MCF 10A (cell line): Measurements from ENCODE around the gene DEPDC7. TPM values are rescaled to one million over a fixed set of nuclear protein-coding genes. Genes with fewer than 3 reads are reported as not detected.
"Not testable (repeated sequence)": the region's sequence is repeated elsewhere in the genome, so short reads cannot be mapped to it uniquely, and the experiment has no call there.

Experiments used
- BruUV-seq: library from RNA; stranded (reverse); fragments of 400-500 nt; replicated peaks from 2 replicates; lab custom pipeline; 2021; lab: Mats Ljungman, UMichigan
- CTCF ChIA-PET: fragments of 300-600 bp; sonication (Branson Sonifier 250); formaldehyde crosslinking; extraction: SDS; loops from one replicate; lab custom pipeline; 2021; ENCODE audit warnings: antibody characterized with exemption, inconsistent platforms; lab: Yijun Ruan, JAX
- POLR2A ChIA-PET: fragments of 300-600, 350-650 bp; sonication (Branson Sonifier 250); formaldehyde crosslinking; extraction: SDS; loops from one replicate; lab custom pipeline; 2020; ENCODE audit warnings: antibody characterized with exemption, inconsistent platforms; lab: Yijun Ruan, JAX
- DNase-seq: peaks from one replicate; pipeline ENCODE4 v3.0.0-alpha.2; 2018; ENCODE audit not compliant: unreplicated experiment
- H3K27ac Mint-ChIP-seq: one replicate; pipeline ENCODE4 v1.8.0; 2022; ENCODE audit warnings: mild to moderate bottlenecking, low read depth, mixed read lengths; ENCODE audit not compliant: unreplicated experiment
- H3K27me3 Mint-ChIP-seq: one replicate; pipeline ENCODE4 v1.8.0; 2022; ENCODE audit warnings: mixed read lengths; ENCODE audit not compliant: insufficient read depth, unreplicated experiment
- H3K36me3 Mint-ChIP-seq: one replicate; pipeline ENCODE4 v1.8.0; 2022; ENCODE audit warnings: mild to moderate bottlenecking, moderate library complexity, mixed read lengths; ENCODE audit not compliant: insufficient read depth, unreplicated experiment
- H3K4me1 Mint-ChIP-seq: one replicate; pipeline ENCODE4 v1.8.0; 2022; ENCODE audit warnings: mixed read lengths; ENCODE audit not compliant: insufficient read depth, unreplicated experiment
- H3K4me3 Mint-ChIP-seq: one replicate; pipeline ENCODE4 v1.8.0; 2022; ENCODE audit warnings: mild to moderate bottlenecking, moderate library complexity, mixed read lengths; ENCODE audit not compliant: unreplicated experiment
- H3K9me3 Mint-ChIP-seq: one replicate; pipeline ENCODE4 v1.8.0; 2022; ENCODE audit warnings: mixed read lengths; ENCODE audit not compliant: unreplicated experiment
- CTCF ChIP-seq: fragments of 200-600 bp; IDR thresholded peaks from one replicate; pipeline ENCODE4 v1.8.0; 2022; ENCODE audit warnings: antibody characterized with exemption, mild to moderate bottlenecking; ENCODE audit not compliant: unreplicated experiment
- intact Hi-C: fragments of 100-400 bp; cut with micrococcal nuclease; formaldehyde crosslinking; loops from 2 replicates; pipeline ENCODE4 v1.14.1; 2022
- total RNA-seq: library from RNA; stranded (reverse); gene quantifications from 2 replicates; pipeline ENCODE4 v1.2.3, GENCODE V29; 2022

DEPDC7 gene
- total RNA-seq, 1 experiment from 2014 or later, result 3.6 TPM

- DNase-seq, result no peak
- Mint-ChIP-seq H3K36me3 (peaks cover 12% of the 10 kb centered on the region), H3K4me1 (peaks cover 5% of the 10 kb centered on the region), H3K4me3 (no peak overlapping the region), H3K27me3 (no peaks in the 10 kb centered on the region), H3K27ac (no peak overlapping the region), H3K9me3 (no peaks in the 10 kb centered on the region)
- ChIA-PET POLR2A (interaction anchor here (1.3 to 5.5 kb wide), 2 partner anchors 12 to 18 kb away, joined by 3 to 44 read pairs; partner anchors contain the start of gene TCP11L1), CTCF (interaction anchor here (1.4 kb wide), 1 partner anchor 39 kb away, joined by 8 read pairs; no protein-coding TSS in a partner anchor)
- intact Hi-C loops, result no loop called here
- no TSS peak for BruUV-seq
- no peak for TF ChIP-seq CTCF
Observed at GRCh38 chr11:33027233-33027632, 11.6 kb downstream of the DEPDC7 start.

- DNase-seq, result no peak
- ChIA-PET CTCF (interaction anchor here (1.4 kb wide), 1 partner anchor 38 kb away, joined by 8 read pairs; no protein-coding TSS in a partner anchor), POLR2A (interaction anchor here (0.6 to 5.5 kb wide), 3 partner anchors 11 to 100 kb away, joined by 3 to 44 read pairs (median 3); partner anchors contain the start of gene TCP11L1)
- intact Hi-C loops, result no loop called here
- Mint-ChIP-seq H3K4me1 (peaks cover 5% of the 10 kb centered on the region), H3K27me3 (no peaks in the 10 kb centered on the region), H3K4me3 (no peak overlapping the region), H3K27ac (no peak overlapping the region), H3K9me3 (no peaks in the 10 kb centered on the region), H3K36me3 (peaks cover 12% of the 10 kb centered on the region)
- no TSS peak for BruUV-seq
- TF ChIP-seq CTCF, result no peak
Observed at GRCh38 chr11:33027846-33028536, 12.3 kb downstream of the DEPDC7 start.

- Mint-ChIP-seq H3K27me3 (no peaks in the 10 kb centered on the region), H3K36me3 (peaks cover 12% of the 10 kb centered on the region), H3K4me1 (peaks cover 5% of the 10 kb centered on the region), H3K4me3 (no peak overlapping the region), H3K9me3 (no peaks in the 10 kb centered on the region), H3K27ac (no peak overlapping the region)
- DNase-seq, result no peak
- no TSS peak for BruUV-seq
- CTCF ChIA-PET, result interaction anchor here (1.1 to 1.4 kb wide), 2 partner anchors 10 to 38 kb away, joined by 6 to 8 read pairs; no protein-coding TSS in a partner anchor
- POLR2A ChIA-PET, result interaction anchor here (5.5 kb wide), 1 partner anchor 11 kb away, joined by 44 read pairs; the partner anchor contains the start of gene TCP11L1
- no peak for TF ChIP-seq CTCF
- intact Hi-C loops, result no loop called here
Observed at GRCh38 chr11:33028537-33028914, 12.8 kb downstream of the DEPDC7 start.

- H3K27ac Mint-ChIP-seq, H3K9me3 Mint-ChIP-seq, DNase-seq, H3K27me3 Mint-ChIP-seq, H3K4me1 Mint-ChIP-seq, H3K4me3 Mint-ChIP-seq, intact Hi-C loops, BruUV-seq: not testable (repeated sequence)
- CTCF ChIA-PET, result interaction anchor here (0.9 to 1.1 kb wide), 2 partner anchors 9 to 34 kb away, joined by 5 to 6 read pairs; no protein-coding TSS in a partner anchor
- peaks cover 12% of the 10 kb centered on the region for H3K36me3 Mint-ChIP-seq
- POLR2A ChIA-PET, result interaction anchor here (5.5 kb wide), 1 partner anchor 10 kb away, joined by 44 read pairs; the partner anchor contains the start of gene TCP11L1
Observed at GRCh38 chr11:33029218-33029617, 13.5 kb downstream of the DEPDC7 start.
